Measurements from ENCODE around the gene LRRN2. TPM values are rescaled to one million over a fixed set of nuclear protein-coding genes. Genes with fewer than 3 reads are reported as not detected.
"Not testable (repeated sequence)": the region's sequence is repeated elsewhere in the genome, so short reads cannot be mapped to it uniquely, and the experiment has no call there.

The LRRN2 gene
- polyA plus RNA-seq, 1 experiment = not detected

GRCh38 chr1:204571631-204572030 lies 113.9 kb downstream of the LRRN2 start:
- TF ChIP-seq CTCF (IDR thresholded peaks at IDR 0.05; ENCODE audit: low read depth, low read length) = no peak
- Histone ChIP-seq H3K27ac (ENCODE audit: low read depth, low read length) (no peak overlapping the region), H3K4me3 (ENCODE audit: low read depth, low read length) (no peak overlapping the region), H3K27me3 (ENCODE audit: control insufficient read depth, insufficient read depth, low read length) (peaks cover 6% of the 10 kb centered on the region), H3K9me3 (ENCODE audit: control insufficient read depth, insufficient read depth, low read length) (peaks cover 4% of the 10 kb centered on the region; the same call in 1 of the 2 replicates)
- POLR2A ChIA-PET = no interaction called here
- CTCF ChIA-PET = interaction anchor here (0.6 to 11.6 kb wide), 4 partner anchors 192 to 764 kb away, joined by 3 to 364 read pairs (median 5); no protein-coding TSS in a partner anchor
- no peak for DNase-seq (ENCODE audit: low read depth, low spot score)

- Histone ChIP-seq H3K4me3 (ENCODE audit: low read depth, low read length) (no peak overlapping the region), H3K9me3 (ENCODE audit: control insufficient read depth, insufficient read depth, low read length) (peaks cover 4% of the 10 kb centered on the region; the same call in 1 of the 2 replicates), H3K27me3 (ENCODE audit: control insufficient read depth, insufficient read depth, low read length) (peaks cover 3% of the 10 kb centered on the region), H3K27ac (ENCODE audit: low read depth, low read length) (no peak overlapping the region)
- no peak for TF ChIP-seq CTCF (IDR thresholded peaks at IDR 0.05; ENCODE audit: low read depth, low read length)
- DNase-seq (ENCODE audit: low read depth, low spot score) = no peak
- ChIA-PET POLR2A (no interaction called here), CTCF (interaction anchor here (1.2 to 11.6 kb wide), 2 partner anchors 192 to 236 kb away, joined by 5 to 364 read pairs; no protein-coding TSS in a partner anchor)
Measured at GRCh38 chr1:204571128-204571527, 114.4 kb downstream of the LRRN2 start.

- H3K4me3 ChIP-seq (ENCODE audit: low read depth, low read length); H3K27me3 ChIP-seq (ENCODE audit: control insufficient read depth, insufficient read depth, low read length); DNase-seq (ENCODE audit: low read depth, low spot score); H3K27ac ChIP-seq (ENCODE audit: low read depth, low read length); H3K9me3 ChIP-seq (ENCODE audit: control insufficient read depth, insufficient read depth, low read length); POLR2A ChIA-PET: not testable (repeated sequence)
- CTCF ChIA-PET = interaction anchor here (0.7 to 11.6 kb wide), 3 partner anchors 16 to 237 kb away, joined by 3 to 364 read pairs (median 5); no protein-coding TSS in a partner anchor
Measured at GRCh38 chr1:204570021-204570420, 115.5 kb downstream of the LRRN2 start.

GRCh38 chr1:204569478-204569877 lies 116.1 kb downstream of the LRRN2 start:
- ChIA-PET CTCF (interaction anchor here (0.9 to 11.6 kb wide), 4 partner anchors 22 to 238 kb away, joined by 4 to 364 read pairs (median 32); no protein-coding TSS in a partner anchor), POLR2A (no interaction called here)
- DNase-seq (ENCODE audit: low read depth, low spot score) = no peak
- peaks cover 4% of the 10 kb centered on the region; the same call in 1 of the 2 replicates for H3K9me3 ChIP-seq (ENCODE audit: control insufficient read depth, insufficient read depth, low read length)
- H3K27ac ChIP-seq (ENCODE audit: low read depth, low read length) = no peak overlapping the region
- no peaks in the 10 kb centered on the region for H3K27me3 ChIP-seq (ENCODE audit: control insufficient read depth, insufficient read depth, low read length)
- no peak overlapping the region for H3K4me3 ChIP-seq (ENCODE audit: low read depth, low read length)
- no peak for TF ChIP-seq CTCF (IDR thresholded peaks at IDR 0.05; ENCODE audit: low read depth, low read length)

- ChIA-PET POLR2A (no interaction called here), CTCF (interaction anchor here (0.7 to 11.6 kb wide), 6 partner anchors 23 to 239 kb away, joined by 3 to 364 read pairs (median 4); no protein-coding TSS in a partner anchor)
- Histone ChIP-seq H3K27ac (ENCODE audit: low read depth, low read length) (no peak overlapping the region), H3K9me3 (ENCODE audit: control insufficient read depth, insufficient read depth, low read length) (peaks cover 4% of the 10 kb centered on the region; the same call in 1 of the 2 replicates), H3K4me3 (ENCODE audit: low read depth, low read length) (no peak overlapping the region), H3K27me3 (ENCODE audit: control insufficient read depth, insufficient read depth, low read length) (no peaks in the 10 kb centered on the region)
- no peak for DNase-seq (ENCODE audit: low read depth, low spot score)
- no peak for TF ChIP-seq CTCF (IDR thresholded peaks at IDR 0.05; ENCODE audit: low read depth, low read length)
Measured at GRCh38 chr1:204568576-204569315, 116.8 kb downstream of the LRRN2 start.

Small RNA genes within 50 kb of the gene (small RNA-seq; reads per million reads assigned to genes)
- gene RF00601 (ENCODE audit: insufficient read length, low read depth) (not detected), gene RNA5SP75 (ENCODE audit: insufficient read length, low read depth) (not detected)

Other genes starting within 250 kb of the LRRN2 start
- 4.9 and 6.3 TPM in 2 replicates for gene PIK3C2B, start 190.9 kb downstream of the LRRN2 start, polyA plus RNA-seq (2011; rRNA removed)
- 16.3 and 21.4 TPM in 2 replicates for gene MDM4, start 169.3 kb downstream of the LRRN2 start, polyA plus RNA-seq (2011; rRNA removed)
- 1.7 and 1.8 TPM in 2 replicates for gene NFASC, start 185.1 kb upstream of the LRRN2 start, polyA plus RNA-seq (2011; rRNA removed)